HG02763 (cell line): Measurements from ENCODE around the gene ZNF415.

Experiments
- ATAC-seq: cut with Tn5 transposase; IDR thresholded peaks from one replicate; pipeline ENCODE4 v1.9.1; 2021; ENCODE audit warnings: mild to moderate bottlenecking, moderate library complexity; ENCODE audit not compliant: unreplicated experiment

The ZNF415 gene

DNA sequence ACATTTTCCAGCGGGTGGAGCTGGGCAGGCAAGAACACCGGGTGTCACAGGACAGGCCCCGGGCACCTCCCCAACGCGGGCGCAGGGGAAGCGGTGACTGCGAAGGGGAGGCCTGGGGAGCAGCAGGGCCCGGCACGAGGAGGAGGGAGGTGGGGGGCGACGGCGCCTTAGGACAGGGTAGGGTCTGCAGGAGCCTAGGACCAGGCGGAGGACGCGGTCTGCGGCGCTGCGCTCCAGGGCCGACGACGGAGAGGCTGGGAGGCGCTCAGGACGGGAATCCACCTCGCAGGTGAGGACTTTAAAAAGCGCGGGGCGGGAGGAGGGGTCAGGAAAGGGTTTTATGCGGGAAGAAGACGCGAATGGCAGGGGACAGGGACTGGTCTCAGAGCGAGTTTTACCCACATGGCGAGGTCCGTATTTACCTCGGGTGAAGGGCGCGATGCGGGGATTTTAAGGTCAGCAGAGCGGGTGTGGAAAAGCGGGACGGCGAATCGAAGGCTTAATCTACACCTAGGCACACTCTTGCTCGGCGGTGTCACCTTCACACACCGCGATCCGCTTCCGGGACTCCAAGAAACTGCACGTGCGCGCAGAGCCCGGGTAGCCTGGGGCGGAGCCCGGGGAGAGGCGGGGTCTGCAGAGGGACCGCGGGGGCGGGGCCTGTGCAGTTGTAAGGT is 74.7 kb downstream of the ZNF415 start:
- ATAC-seq = no peak
